T-helper 1 cell treated with Interleukin-12 subunit alpha and Interleukin-12 subunit beta and Interleukin-4 antibody, amounts not matched to agents 30 μg/mL and 1 μg/mL, for 36 hours (primary cell): ENCODE measurements around the gene PCDH12.

Experiments used
- H3K27ac Mint-ChIP-seq: one replicate; pipeline ENCODE4 v1.8.0; 2021; ENCODE audit warnings: mild to moderate bottlenecking, mixed read lengths
- H3K27me3 Mint-ChIP-seq: one replicate; pipeline ENCODE4 v1.8.0; 2021; ENCODE audit warnings: low read depth, mixed read lengths
- H3K36me3 Mint-ChIP-seq: one replicate; pipeline ENCODE4 v1.8.0; 2021; ENCODE audit warnings: low read depth, mixed read lengths
- H3K4me1 Mint-ChIP-seq: one replicate; pipeline ENCODE4 v1.8.0; 2021; ENCODE audit warnings: low read depth, mixed read lengths
- H3K4me3 Mint-ChIP-seq: one replicate; pipeline ENCODE4 v1.8.0; 2021; ENCODE audit warnings: mild to moderate bottlenecking, moderate library complexity, mixed read lengths
- H3K9me3 Mint-ChIP-seq: one replicate; pipeline ENCODE4 v1.8.0; 2021; ENCODE audit warnings: mixed read lengths

Gene PCDH12

GRCh38 chr5:141976176-141976575, 18.2 kb upstream of the PCDH12 start:
- no peaks in the 10 kb centered on the region for H3K27me3 Mint-ChIP-seq
- H3K36me3 Mint-ChIP-seq, result peaks cover 36% of the 10 kb centered on the region
- H3K4me3 Mint-ChIP-seq, result no peak overlapping the region
- peaks cover 16% of the 10 kb centered on the region for H3K4me1 Mint-ChIP-seq
- no peaks in the 10 kb centered on the region for H3K9me3 Mint-ChIP-seq
- no peak overlapping the region for H3K27ac Mint-ChIP-seq

GRCh38 chr5:141973871-141974595, 16.0 kb upstream of the PCDH12 start:
- Mint-ChIP-seq H3K4me1 (peaks cover 30% of the 10 kb centered on the region), H3K4me3 (no peak overlapping the region), H3K9me3 (no peaks in the 10 kb centered on the region), H3K27me3 (no peaks in the 10 kb centered on the region), H3K36me3 (peaks cover 26% of the 10 kb centered on the region), H3K27ac (peak overlapping the region; percentile 38)

GRCh38 chr5:141969783-141970771, 12.1 kb upstream of the PCDH12 start:
- Mint-ChIP-seq H3K27ac (peak overlapping the region; percentile 96), H3K4me1 (peaks cover 31% of the 10 kb centered on the region), H3K27me3 (no peaks in the 10 kb centered on the region), H3K36me3 (peaks cover 17% of the 10 kb centered on the region), H3K9me3 (no peaks in the 10 kb centered on the region), H3K4me3 (peak overlapping the region; percentile 94)

GRCh38 chr5:141968914-141969608, 11.1 kb upstream of the PCDH12 start, which contains the start of gene RNF14:
RNF14 (plus strand) TSS chr5:141969105; CDS start chr5:141973589, 4,484 bp downstream.
- H3K36me3 Mint-ChIP-seq, result peaks cover 11% of the 10 kb centered on the region
- H3K4me1 Mint-ChIP-seq, result peaks cover 25% of the 10 kb centered on the region
- H3K27ac Mint-ChIP-seq, result peak within 1 kb of the TSS; percentile 96
- H3K9me3 Mint-ChIP-seq, result no peaks in the 10 kb centered on the region
- H3K27me3 Mint-ChIP-seq, result no peaks in the 10 kb centered on the region
- H3K4me3 Mint-ChIP-seq, result peak within 1 kb of the TSS; percentile 94

- no peaks in the 10 kb centered on the region for H3K9me3 Mint-ChIP-seq
- H3K27me3 Mint-ChIP-seq, result no peaks in the 10 kb centered on the region
- H3K4me1 Mint-ChIP-seq, result peaks cover 22% of the 10 kb centered on the region
- peaks cover 3% of the 10 kb centered on the region for H3K36me3 Mint-ChIP-seq
- H3K27ac Mint-ChIP-seq, result no peak overlapping the region
- H3K4me3 Mint-ChIP-seq, result no peak overlapping the region
Measured at GRCh38 chr5:141966963-141967333, 8.9 kb upstream of the PCDH12 start.

GRCh38 chr5:141966275-141966962, 8.4 kb upstream of the PCDH12 start:
- Mint-ChIP-seq H3K9me3 (no peaks in the 10 kb centered on the region), H3K36me3 (peaks cover under 1% of the 10 kb centered on the region), H3K4me1 (peaks cover 22% of the 10 kb centered on the region), H3K4me3 (no peak overlapping the region), H3K27me3 (no peaks in the 10 kb centered on the region), H3K27ac (no peak overlapping the region)

GRCh38 chr5:141965071-141965470, 7.1 kb upstream of the PCDH12 start:
- H3K4me1 Mint-ChIP-seq, result peaks cover 27% of the 10 kb centered on the region
- no peaks in the 10 kb centered on the region for H3K36me3 Mint-ChIP-seq
- H3K4me3 Mint-ChIP-seq, result no peak overlapping the region
- no peak overlapping the region for H3K27ac Mint-ChIP-seq
- no peaks in the 10 kb centered on the region for H3K27me3 Mint-ChIP-seq
- no peaks in the 10 kb centered on the region for H3K9me3 Mint-ChIP-seq

- Mint-ChIP-seq H3K9me3 (no peaks in the 10 kb centered on the region), H3K4me1 (peaks cover 30% of the 10 kb centered on the region), H3K27ac (no peak overlapping the region), H3K4me3 (no peak overlapping the region), H3K36me3 (no peaks in the 10 kb centered on the region), H3K27me3 (no peaks in the 10 kb centered on the region)
Measured at GRCh38 chr5:141963701-141964100, 5.7 kb upstream of the PCDH12 start.

GRCh38 chr5:141961466-141961865, 3.5 kb upstream of the PCDH12 start:
- Mint-ChIP-seq H3K27me3 (no peaks in the 10 kb centered on the region), H3K27ac (peak overlapping the region; percentile 86), H3K4me3 (no peak overlapping the region)

GRCh38 chr5:141960449-141961323, 2.7 kb upstream of the PCDH12 start:
- no peaks in the 10 kb centered on the region for H3K36me3 Mint-ChIP-seq
- H3K4me1 Mint-ChIP-seq, result peaks cover 40% of the 10 kb centered on the region

More at GRCh38 chr5:141961466-141961865, 3.5 kb upstream of the PCDH12 start:
- Mint-ChIP-seq H3K36me3 (no peaks in the 10 kb centered on the region), H3K4me1 (peaks cover 40% of the 10 kb centered on the region), H3K9me3 (no peaks in the 10 kb centered on the region)

GRCh38 chr5:141960018-141960417, 2.0 kb upstream of the PCDH12 start:
- H3K4me1 Mint-ChIP-seq, result peaks cover 40% of the 10 kb centered on the region
- no peak overlapping the region for H3K4me3 Mint-ChIP-seq
- no peaks in the 10 kb centered on the region for H3K9me3 Mint-ChIP-seq

More at GRCh38 chr5:141960449-141961323, 2.7 kb upstream of the PCDH12 start:
- Mint-ChIP-seq H3K4me3 (peak overlapping the region; percentile 40), H3K27ac (peak overlapping the region; percentile 86), H3K27me3 (no peaks in the 10 kb centered on the region), H3K9me3 (no peaks in the 10 kb centered on the region)

GRCh38 chr5:141958546-141959172, 657 bp upstream of the PCDH12 start:
- peaks cover 47% of the 10 kb centered on the region for H3K4me1 Mint-ChIP-seq
- peak overlapping the region; percentile 89 for H3K27ac Mint-ChIP-seq
- H3K36me3 Mint-ChIP-seq, result no peaks in the 10 kb centered on the region
- H3K27me3 Mint-ChIP-seq, result no peaks in the 10 kb centered on the region
- H3K4me3 Mint-ChIP-seq, result peak overlapping the region; percentile 71
- no peaks in the 10 kb centered on the region for H3K9me3 Mint-ChIP-seq

More at GRCh38 chr5:141960018-141960417, 2.0 kb upstream of the PCDH12 start:
- H3K27ac Mint-ChIP-seq, result peak overlapping the region; percentile 70
- H3K36me3 Mint-ChIP-seq, result no peaks in the 10 kb centered on the region
- H3K27me3 Mint-ChIP-seq, result no peaks in the 10 kb centered on the region
